Stimulated activated CD8-positive, alpha-beta memory T cell treated with anti-CD3 and anti-CD28 coated beads, Interleukin-7, amount 100 ng/mL, for 24 hours (primary cell): ENCODE results near the gene WTAP.
"Not testable (repeated sequence)": the region's sequence is repeated elsewhere in the genome, so short reads cannot be mapped to it uniquely, and the experiment has no call there.

Experiments used
- DNase-seq: peaks from one replicate; pipeline ENCODE4 v3.0.0-alpha.2; 2020; ENCODE audit warnings: low read depth

WTAP gene

GRCh38 chr6:159761873-159762680, 34.8 kb downstream of the WTAP start, which contains the start of gene ACAT2:
ACAT2 (plus strand) TSS chr6:159762045; CDS start chr6:159762088, 43 bp downstream.
- peak; percentile 77 for DNase-seq

- DNase-seq: no peak
These were observed 35.5 kb downstream of the WTAP start for GRCh38 chr6:159762681-159763293.

- no peak for DNase-seq
These were observed 39.6 kb downstream of the WTAP start for GRCh38 chr6:159766906-159767305.

GRCh38 chr6:159769470-159769869, 42.2 kb downstream of the WTAP start:
- no peak for DNase-seq

- no peak for DNase-seq
These were observed 44.9 kb downstream of the WTAP start for GRCh38 chr6:159772196-159772595.

- no peak for DNase-seq
These were observed 50.1 kb downstream of the WTAP start for GRCh38 chr6:159777240-159777904.

GRCh38 chr6:159778131-159778530, 50.8 kb downstream of the WTAP start:
- no peak for DNase-seq

GRCh38 chr6:159778542-159779103, 51.3 kb downstream of the WTAP start:
- DNase-seq: no peak

GRCh38 chr6:159788276-159788675, 61.0 kb downstream of the WTAP start:
- no peak for DNase-seq

GRCh38 chr6:159788753-159789376, 61.6 kb downstream of the WTAP start:
- no peak for DNase-seq

- DNase-seq: peak; percentile 99
These were observed 62.3 kb downstream of the WTAP start, which contains the start of gene TCP1 for GRCh38 chr6:159789377-159790148. TCP1 (minus strand) TSS chr6:159789602; CDS start chr6:159789468, 134 bp downstream.

GRCh38 chr6:159790149-159790955, 63.0 kb downstream of the WTAP start, which contains the start of gene MRPL18:
MRPL18 (plus strand) TSS chr6:159790467; CDS start chr6:159790588, 121 bp downstream.
- peak; percentile 74 for DNase-seq

- DNase-seq: no peak
These were observed 63.8 kb downstream of the WTAP start for GRCh38 chr6:159790956-159791598.

- DNase-seq: not testable (repeated sequence)
These were observed 67.7 kb downstream of the WTAP start for GRCh38 chr6:159794976-159795375.

- DNase-seq: no peak
These were observed 70.2 kb downstream of the WTAP start for GRCh38 chr6:159797554-159797953.

- DNase-seq: no peak
These were observed 73.0 kb downstream of the WTAP start, which contains the start of gene PNLDC1 for GRCh38 chr6:159800141-159800865. PNLDC1 (plus strand) TSS chr6:159800276; CDS start chr6:159800308, 32 bp downstream.

- no peak for DNase-seq
These were observed 74.6 kb downstream of the WTAP start for GRCh38 chr6:159801935-159802334.

- no peak for DNase-seq
These were observed 77.2 kb downstream of the WTAP start for GRCh38 chr6:159804504-159804903.
